ENCODE measurements around the gene LMBRD1.
"Not testable (repeated sequence)": the region's sequence is repeated elsewhere in the genome, so short reads cannot be mapped to it uniquely, and the experiment has no call there.

LMBRD1 gene

GRCh38 chr6:69673298-69673697 is 123.5 kb downstream of the LMBRD1 start:
- no peak for TF ChIP-seq CTCF (conservative IDR thresholded peaks at IDR 0.05; ENCODE audit: low read length)
- no peak for TF ChIP-seq EZH2phosphoT487 (IDR thresholded peaks at IDR 0.05; ENCODE audit: borderline replicate concordance)
- H4K20me1 ChIP-seq (ENCODE audit: insufficient read depth, low read length, poor library complexity, severe bottlenecking), result no peaks in the 10 kb centered on the region
- H3K4me3 ChIP-seq (ENCODE audit: low read length, poor library complexity, severe bottlenecking), result no peak overlapping the region
- H3K9me3 ChIP-seq (ENCODE audit: insufficient read depth, low read depth, low read length), result no peaks in the 10 kb centered on the region
- no peak overlapping the region for H2AFZ ChIP-seq (ENCODE audit: low read length)
- H3K4me2 ChIP-seq (ENCODE audit: low read depth, low read length, poor library complexity, severe bottlenecking), result no peak overlapping the region
- H3F3A ChIP-seq (ENCODE audit: low read depth), result no peaks in the 10 kb centered on the region
- no peak overlapping the region for H3K9ac ChIP-seq (ENCODE audit: low read depth, low read length, poor library complexity, severe bottlenecking)
- H3K79me2 ChIP-seq (ENCODE audit: insufficient read depth, low read length), result no peaks in the 10 kb centered on the region
- H3K27me3 ChIP-seq (ENCODE audit: insufficient read depth, low read length, poor library complexity, severe bottlenecking), result no peaks in the 10 kb centered on the region
- peaks cover 10% of the 10 kb centered on the region; the same call in 1 of the 2 replicates for H3K36me3 ChIP-seq (ENCODE audit: insufficient read depth, low read length)
- no peaks in the 10 kb centered on the region for H3K9me2 ChIP-seq (replicated peaks; ENCODE audit: low read depth, low read length)
- H3K4me1 ChIP-seq (ENCODE audit: insufficient read depth, low read length, poor library complexity, severe bottlenecking), result no peaks in the 10 kb centered on the region

GRCh38 chr6:69668916-69669315 is 127.9 kb downstream of the LMBRD1 start:
- no peaks in the 10 kb centered on the region for H3K27me3 ChIP-seq (ENCODE audit: insufficient read depth, low read length, poor library complexity, severe bottlenecking)
- no peaks in the 10 kb centered on the region for H3K4me1 ChIP-seq (ENCODE audit: insufficient read depth, low read length, poor library complexity, severe bottlenecking)
- no peak overlapping the region for H2AFZ ChIP-seq (ENCODE audit: low read length)
- no peak overlapping the region for H3K9ac ChIP-seq (ENCODE audit: low read depth, low read length, poor library complexity, severe bottlenecking)
- H3K79me2 ChIP-seq (ENCODE audit: insufficient read depth, low read length), result no peaks in the 10 kb centered on the region
- no peaks in the 10 kb centered on the region for H3K9me3 ChIP-seq (ENCODE audit: insufficient read depth, low read depth, low read length)
- H3K9me2 ChIP-seq (replicated peaks; ENCODE audit: low read depth, low read length), result no peaks in the 10 kb centered on the region
- TF ChIP-seq EZH2phosphoT487 (IDR thresholded peaks at IDR 0.05; ENCODE audit: borderline replicate concordance) (no peak), CTCF (conservative IDR thresholded peaks at IDR 0.05; ENCODE audit: low read length) (no peak)
- H3K4me2 ChIP-seq (ENCODE audit: low read depth, low read length, poor library complexity, severe bottlenecking), result no peak overlapping the region
- H4K20me1 ChIP-seq (ENCODE audit: insufficient read depth, low read length, poor library complexity, severe bottlenecking), result no peaks in the 10 kb centered on the region
- no peaks in the 10 kb centered on the region for H3F3A ChIP-seq (ENCODE audit: low read depth)
- peaks cover 4% of the 10 kb centered on the region; the same call in 1 of the 2 replicates for H3K36me3 ChIP-seq (ENCODE audit: insufficient read depth, low read length)
- H3K4me3 ChIP-seq (ENCODE audit: low read length, poor library complexity, severe bottlenecking), result no peak overlapping the region

- H3F3A ChIP-seq (ENCODE audit: low read depth); H4K20me1 ChIP-seq (ENCODE audit: insufficient read depth, low read length, poor library complexity, severe bottlenecking); H3K9me2 ChIP-seq (replicated peaks; ENCODE audit: low read depth, low read length); H3K9me3 ChIP-seq (ENCODE audit: insufficient read depth, low read depth, low read length); H3K27me3 ChIP-seq (ENCODE audit: insufficient read depth, low read length, poor library complexity, severe bottlenecking); H3K4me1 ChIP-seq (ENCODE audit: insufficient read depth, low read length, poor library complexity, severe bottlenecking); H3K4me2 ChIP-seq (ENCODE audit: low read depth, low read length, poor library complexity, severe bottlenecking); H3K9ac ChIP-seq (ENCODE audit: low read depth, low read length, poor library complexity, severe bottlenecking); H2AFZ ChIP-seq (ENCODE audit: low read length); H3K79me2 ChIP-seq (ENCODE audit: insufficient read depth, low read length); H3K36me3 ChIP-seq (ENCODE audit: insufficient read depth, low read length); H3K4me3 ChIP-seq (ENCODE audit: low read length, poor library complexity, severe bottlenecking): not testable (repeated sequence)
Measured at GRCh38 chr6:69666779-69667178, 130.0 kb downstream of the LMBRD1 start.

GRCh38 chr6:69665437-69665836 is 131.4 kb downstream of the LMBRD1 start:
- Histone ChIP-seq H3K36me3 (ENCODE audit: insufficient read depth, low read length) (no peaks in the 10 kb centered on the region), H3F3A (ENCODE audit: low read depth) (no peaks in the 10 kb centered on the region), H3K27me3 (ENCODE audit: insufficient read depth, low read length, poor library complexity, severe bottlenecking) (no peaks in the 10 kb centered on the region), H3K79me2 (ENCODE audit: insufficient read depth, low read length) (no peaks in the 10 kb centered on the region), H4K20me1 (ENCODE audit: insufficient read depth, low read length, poor library complexity, severe bottlenecking) (no peaks in the 10 kb centered on the region), H3K4me2 (ENCODE audit: low read depth, low read length, poor library complexity, severe bottlenecking) (no peak overlapping the region), H3K9me3 (ENCODE audit: insufficient read depth, low read depth, low read length) (no peaks in the 10 kb centered on the region), H3K9ac (ENCODE audit: low read depth, low read length, poor library complexity, severe bottlenecking) (no peak overlapping the region), H3K4me3 (ENCODE audit: low read length, poor library complexity, severe bottlenecking) (no peak overlapping the region), H3K4me1 (ENCODE audit: insufficient read depth, low read length, poor library complexity, severe bottlenecking) (no peaks in the 10 kb centered on the region), H3K9me2 (replicated peaks; ENCODE audit: low read depth, low read length) (no peaks in the 10 kb centered on the region), H2AFZ (ENCODE audit: low read length) (no peak overlapping the region)
- no peak for TF ChIP-seq EZH2phosphoT487 (IDR thresholded peaks at IDR 0.05; ENCODE audit: borderline replicate concordance)
- TF ChIP-seq CTCF (conservative IDR thresholded peaks at IDR 0.05; ENCODE audit: low read length), result no peak
